ENCODE data around the gene CNKSR3.
"Not testable (repeated sequence)": the region's sequence is repeated elsewhere in the genome, so short reads cannot be mapped to it uniquely, and the experiment has no call there.

CNKSR3 gene

GRCh38 chr6:154526996-154527395, 16.5 kb upstream of the CNKSR3 start:
- DNase-seq = no peak

- no peak for DNase-seq
These were observed 12.1 kb upstream of the CNKSR3 start for GRCh38 chr6:154522576-154522975.

DNA sequence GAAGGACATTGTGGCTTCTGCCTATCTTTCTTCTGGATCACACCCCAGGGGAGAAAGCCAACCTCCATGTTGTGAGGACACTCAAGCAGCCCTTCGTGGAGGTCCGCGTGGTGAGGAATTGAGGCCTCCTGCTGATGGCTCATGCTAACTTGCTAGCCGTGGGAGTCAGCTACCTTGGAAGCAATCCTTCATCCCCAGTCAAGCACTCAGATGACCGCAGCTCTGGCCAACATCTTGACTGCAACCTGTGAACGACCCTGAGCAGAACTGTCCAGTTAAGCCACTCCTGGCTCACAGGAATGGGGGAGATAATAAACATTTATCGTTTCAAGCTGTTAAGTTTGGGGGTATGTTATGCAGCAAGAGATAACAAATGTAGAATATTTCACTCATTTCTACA, 10.9 kb upstream of the CNKSR3 start:
- no peak for DNase-seq

- DNase-seq = no peak
These were observed 9.8 kb upstream of the CNKSR3 start for GRCh38 chr6:154520280-154520679.

DNA sequence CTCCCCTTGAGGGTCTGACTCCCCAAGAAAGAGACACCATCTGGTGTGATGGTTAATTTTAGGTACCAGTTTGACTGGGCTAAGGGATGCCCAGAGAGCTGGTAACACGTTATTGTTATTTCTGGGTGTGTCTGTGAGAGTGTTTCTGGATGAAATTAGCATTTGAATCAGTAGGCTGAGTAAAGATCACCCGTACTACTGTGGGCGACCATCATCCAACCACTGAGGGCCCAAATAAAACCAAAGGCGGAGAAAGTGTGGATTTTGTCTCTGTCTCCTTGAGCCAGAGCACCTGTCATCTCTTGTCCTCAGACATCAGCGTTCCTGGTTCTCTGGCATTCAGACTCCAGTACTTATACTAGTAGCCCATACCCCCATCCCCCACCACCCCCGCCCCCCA, 7.9 kb upstream of the CNKSR3 start:
- DNase-seq = no peak

DNA sequence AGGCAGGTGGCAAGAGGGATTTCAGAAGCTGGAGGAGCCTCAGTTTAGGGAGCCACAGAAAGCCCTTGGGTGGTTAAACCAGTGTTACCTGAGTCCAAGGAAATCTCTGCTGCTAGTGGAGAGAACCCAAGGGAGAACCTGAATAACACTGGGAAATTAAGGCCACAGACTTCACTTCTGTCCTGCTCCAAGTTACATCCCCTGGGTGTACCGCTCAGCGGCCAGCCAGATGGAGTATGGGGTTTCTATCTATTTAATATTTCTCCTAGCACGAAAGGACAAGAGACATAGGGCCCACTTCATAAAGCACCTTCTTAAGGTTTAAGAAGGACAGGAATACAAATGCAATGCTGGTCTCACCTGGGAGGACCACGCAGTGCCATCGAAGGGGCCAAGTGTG, 5.8 kb upstream of the CNKSR3 start:
- no peak for DNase-seq

- no peak for DNase-seq
These were observed 5.3 kb upstream of the CNKSR3 start for GRCh38 chr6:154515826-154516225.

- not testable (repeated sequence) for DNase-seq
These were observed 4.6 kb upstream of the CNKSR3 start for GRCh38 chr6:154515076-154515475.

GRCh38 chr6:154514481-154514880, 4.0 kb upstream of the CNKSR3 start:
- no peak for DNase-seq

- no peak for DNase-seq
These were observed 3.3 kb upstream of the CNKSR3 start for GRCh38 chr6:154513601-154514320.

- DNase-seq = no peak
These were observed 1.7 kb upstream of the CNKSR3 start for GRCh38 chr6:154512201-154512600.

- DNase-seq = no peak
These were observed 1.3 kb upstream of the CNKSR3 start for GRCh38 chr6:154511791-154512190.

DNA sequence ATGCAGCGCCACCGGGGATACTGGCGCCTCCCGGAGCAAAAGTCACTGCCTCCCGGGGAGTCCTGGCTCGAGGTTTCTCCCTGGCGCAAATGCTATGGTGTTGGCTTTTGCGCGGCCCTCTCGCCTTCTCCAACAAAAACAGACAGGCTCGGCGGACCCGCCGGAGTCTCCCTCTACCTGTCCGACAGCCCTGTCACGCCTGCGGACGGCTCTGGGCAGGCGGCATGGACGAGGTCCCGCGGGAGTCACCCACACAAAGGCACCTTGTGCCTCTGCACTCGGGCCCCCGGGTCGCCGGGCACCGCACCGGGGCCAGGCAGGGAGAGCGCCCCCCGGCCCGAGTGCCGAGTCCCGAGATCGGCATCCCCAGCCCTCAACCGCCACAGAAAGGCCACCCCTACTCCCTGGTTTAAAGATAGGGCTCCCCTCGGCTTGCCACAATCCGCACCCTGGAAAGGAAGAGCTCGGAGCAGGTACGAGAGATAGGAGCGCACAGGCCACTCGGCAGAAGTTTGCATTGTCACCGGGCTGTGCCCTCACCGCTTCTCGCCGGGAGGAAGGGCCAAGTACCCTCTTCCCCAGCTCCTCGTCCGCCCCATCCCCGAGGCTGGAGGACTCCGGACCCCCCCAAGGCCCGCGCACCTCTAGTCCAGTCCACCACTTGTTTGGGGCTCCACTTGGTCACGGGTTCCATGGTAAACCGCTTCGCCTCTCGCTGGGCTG, 903 bp downstream of the CNKSR3 start:
- DNase-seq = no peak

DNA sequence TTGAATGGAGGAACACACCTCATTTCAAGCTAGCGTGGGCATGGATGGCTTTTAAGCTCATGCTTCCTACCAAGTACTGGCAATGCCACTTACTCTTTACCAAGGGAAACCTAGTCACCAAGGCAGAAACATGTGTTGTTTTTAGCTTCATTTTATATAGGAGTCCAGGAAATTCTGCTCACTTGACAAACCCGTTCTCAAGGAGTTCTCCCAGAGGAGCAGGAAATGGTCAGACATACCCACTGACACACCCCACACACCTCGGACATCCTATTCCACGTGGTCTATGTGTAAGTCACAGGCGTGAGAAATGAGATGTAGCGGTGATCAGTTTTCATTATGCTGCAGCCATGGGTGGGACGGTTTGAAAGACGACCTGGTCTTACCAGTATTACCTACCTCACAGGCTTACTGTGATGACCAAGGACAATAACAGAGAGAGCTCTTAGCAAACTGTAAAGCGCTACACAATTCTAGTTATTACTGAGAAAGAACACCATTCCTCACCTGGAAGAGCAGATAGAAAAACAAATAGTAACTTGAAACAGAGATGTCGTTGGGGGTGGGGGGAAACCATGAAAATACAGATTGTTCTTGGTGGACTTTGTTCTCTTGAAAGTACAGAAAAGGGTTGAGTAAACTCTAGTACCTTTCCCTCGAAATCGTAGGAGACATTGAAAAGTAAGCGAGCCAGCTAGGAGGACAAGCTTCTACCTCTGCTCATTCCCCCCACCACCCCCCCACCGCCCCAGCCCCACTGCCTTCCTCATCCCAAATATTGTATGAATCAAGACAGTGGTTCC, 1.7 kb downstream of the CNKSR3 start:
- no peak for DNase-seq

- no peak for DNase-seq
These were observed 3.2 kb downstream of the CNKSR3 start for GRCh38 chr6:154506991-154507898.

DNA sequence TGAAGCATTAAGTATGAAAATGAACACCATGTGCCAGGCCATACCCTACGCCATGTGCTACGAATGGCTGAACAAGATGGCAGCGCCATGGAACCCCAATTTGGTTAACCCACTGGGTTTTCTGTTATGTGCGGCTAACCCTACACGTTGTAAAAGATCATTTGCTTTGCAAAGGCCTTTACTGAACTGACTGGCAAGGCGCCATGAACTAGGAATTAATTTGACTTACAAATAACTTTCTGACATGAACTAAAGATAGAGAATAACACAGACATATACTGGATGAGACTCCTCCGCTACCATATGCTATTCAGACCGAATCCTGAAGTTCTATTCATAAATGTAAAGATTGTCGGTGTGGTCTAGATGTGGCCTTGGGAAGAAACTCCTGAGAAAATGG, 3.9 kb downstream of the CNKSR3 start:
- DNase-seq = no peak

GRCh38 chr6:154506108-154506507, 4.4 kb downstream of the CNKSR3 start:
- DNase-seq = no peak

DNA sequence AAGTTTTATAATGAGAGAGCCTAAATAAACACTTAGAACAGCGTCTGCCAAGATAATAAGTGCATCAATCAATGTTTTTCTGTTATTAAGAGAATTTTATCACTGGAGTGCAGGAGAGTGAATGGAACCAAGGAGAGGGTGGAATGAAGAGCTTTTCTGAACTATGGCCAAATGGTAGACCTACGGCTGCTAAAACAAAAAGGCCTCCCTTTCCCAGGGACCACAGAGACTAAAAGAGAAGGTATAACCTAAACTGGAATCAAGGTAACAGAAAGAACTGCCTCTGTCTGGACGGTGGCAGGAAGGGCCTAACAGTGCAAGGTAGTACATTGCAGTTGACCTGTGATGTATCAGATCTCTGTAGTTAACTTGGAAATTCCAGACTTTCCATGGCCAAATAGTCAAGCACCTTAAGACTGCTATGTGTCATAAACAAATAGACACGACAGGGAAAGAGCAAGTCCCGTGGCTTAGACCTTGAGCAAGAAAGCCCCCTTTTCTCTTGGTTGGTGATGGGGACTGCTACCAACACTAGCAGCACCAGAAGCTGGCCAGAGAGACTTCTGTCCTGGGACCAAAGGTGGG, 5.5 kb downstream of the CNKSR3 start:
- no peak for DNase-seq

DNA sequence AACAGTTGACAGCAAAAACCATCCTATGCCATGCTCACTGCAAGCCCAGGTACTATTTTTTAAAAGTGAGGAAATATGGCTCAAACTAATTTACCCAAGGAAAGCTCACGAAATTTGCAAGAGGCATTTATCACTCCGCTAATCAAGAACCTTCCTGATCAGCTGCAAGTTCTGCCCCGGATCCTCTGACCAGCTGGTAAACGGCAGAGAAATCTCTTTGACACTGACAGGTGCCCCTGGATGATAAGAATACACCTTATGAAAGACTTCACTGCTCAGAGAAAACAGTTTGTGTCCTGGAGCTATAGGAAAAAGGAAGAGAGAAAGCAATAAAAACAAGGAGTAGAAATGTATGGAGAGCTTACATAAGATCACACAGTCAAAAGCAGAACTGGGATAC, 6.4 kb downstream of the CNKSR3 start:
- DNase-seq = no peak

GRCh38 chr6:154503658-154504057, 6.8 kb downstream of the CNKSR3 start:
- DNase-seq = no peak

DNA sequence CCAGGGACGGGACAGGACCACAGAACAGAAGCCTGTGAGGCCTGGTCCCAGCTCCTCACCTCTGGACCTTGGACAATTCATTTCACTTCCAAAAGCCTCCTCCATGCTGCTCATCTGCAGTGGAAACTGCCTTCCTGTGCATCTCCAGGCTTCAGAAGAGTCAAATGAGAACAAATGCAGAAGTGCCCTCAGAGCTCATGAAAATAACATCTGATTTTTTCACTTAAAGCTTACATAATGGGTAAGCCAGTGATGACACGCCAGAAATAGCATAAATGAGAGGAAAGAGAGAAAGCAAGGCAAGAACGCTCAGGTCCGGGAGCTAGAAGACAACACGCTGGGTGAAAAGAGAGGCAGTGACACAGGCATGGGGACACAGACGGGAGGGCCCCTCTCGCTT, 7.9 kb downstream of the CNKSR3 start:
- no peak for DNase-seq

GRCh38 chr6:154501578-154501868, 9.0 kb downstream of the CNKSR3 start:
- no peak for DNase-seq

All from stimulated activated naive CD4-positive, alpha-beta T cell (primary cell).